Gastroesophageal sphincter (tissue), 4 donors: ENCODE data around the gene TMEM51. TPM values are rescaled to one million over a fixed set of nuclear protein-coding genes. Genes with fewer than 3 reads are reported as not detected.

Source experiments
- ATAC-seq: fragments of 150-250 bp; one replicate; pipeline ENCODE4 v1.9.1; 2016; ENCODE audit warnings: mild to moderate bottlenecking, moderate library complexity
- H3K27ac ChIP-seq, 4 donors: fragments of 200-600 bp; sonication (generic) in 3 of 4; 1 replicate in 3 of 4; 2 replicates in 1 of 4; pipeline ENCODE4 v1.5.1; 2016 to 2019
- H3K27me3 ChIP-seq: fragments of 200-600 bp; sonication (generic); one replicate; pipeline ENCODE4 v1.5.1; 2019
- H3K36me3 ChIP-seq, 2 donors: fragments of 200-600 bp; sonication (generic); one replicate each; pipeline ENCODE4 v1.5.1; 2019; ENCODE audit warnings: control low read depth in 1 of 2
- H3K4me1 ChIP-seq, 3 donors: fragments of 200-600 bp; sonication (generic); 1 replicate in 2 of 3; 2 replicates in 1 of 3; pipeline ENCODE4 v1.5.1; 2016 to 2019; ENCODE audit warnings: control low read depth in 2 of 3
- H3K4me3 ChIP-seq, 2 donors: fragments of 200-600 bp; sonication (generic); one replicate each; pipeline ENCODE4 v1.5.1; 2019; ENCODE audit warnings: mild to moderate bottlenecking in 1 of 2, moderate library complexity in 1 of 2
- H3K9me3 ChIP-seq, 3 donors: fragments of 200-600 bp; sonication (generic); one replicate each; pipeline ENCODE4 v1.5.1; 2017 to 2019; ENCODE audit warnings: control low read depth in 2 of 3
- EP300 ChIP-seq: sonication (generic); formaldehyde crosslinking; IDR thresholded peaks from one replicate; pipeline ENCODE4 v1.6.1; 2017; ENCODE audit warnings: antibody characterized with exemption, mild to moderate bottlenecking
- POLR2A ChIP-seq, 2 donors: fragments of 450-650 bp; IDR thresholded peaks; one replicate each; pipeline ENCODE4 v1.6.1; 2017; ENCODE audit warnings: antibody characterized with exemption in 2 of 2, mild to moderate bottlenecking in 2 of 2, moderate library complexity in 1 of 2
- POLR2AphosphoS5 ChIP-seq: sonication (generic); formaldehyde crosslinking; IDR thresholded peaks from one replicate; pipeline ENCODE4 v1.6.1; 2017; ENCODE audit warnings: antibody characterized with exemption
- WGBS, 2 donors: methylation state at CpG; one replicate each; pipeline ENCODE4 v1.1.5; 2018; ENCODE audit warnings: low coverage in 1 of 2; 5-methylcytosine and 5-hydroxymethylcytosine counted together
- total RNA-seq, 4 donors: library from RNA; depleted of rRNA; stranded (reverse); fragments of >200 nt; gene quantifications; one replicate each; pipeline ENCODE4 v1.1.0, GENCODE V29; 2016
- TF ChIP-seq, protein P1 (sequence below), 4 experiments: fragments of 200-600 bp in 2 of 4; fragments of 450-650 bp in 2 of 4; sonication (generic) in 1 of 4; IDR thresholded peaks; one replicate each; pipeline ENCODE4 v1.5.1; 2017 to 2019; ENCODE audit warnings: antibody characterized with exemption in 4 of 4, mild to moderate bottlenecking in 2 of 4, moderate library complexity in 2 of 4

The TMEM51 gene
- total RNA-seq, 4 donors from 2014 or later, result 12.6 to 34.7 (median 17.7) TPM

DNA sequence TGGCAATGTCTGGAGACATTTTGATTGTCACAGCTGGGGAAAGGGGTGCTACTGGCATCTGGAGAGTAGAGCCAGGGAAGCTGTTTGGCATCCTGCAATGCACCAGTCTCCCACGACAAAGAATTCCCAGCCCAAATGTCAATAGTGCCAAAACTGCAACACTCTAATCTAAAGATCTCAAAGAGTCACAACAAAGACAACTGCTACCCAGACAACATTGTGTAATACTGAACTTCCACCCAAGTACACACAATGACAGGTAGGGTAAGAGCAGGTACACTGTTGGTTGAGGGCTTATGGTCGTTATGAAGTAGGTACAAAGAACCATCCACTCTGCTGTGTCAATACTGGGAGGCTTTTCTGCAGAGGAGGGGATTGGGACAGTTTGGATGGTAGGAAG is 8.2 kb upstream of the TMEM51 start:
- TF ChIP-seq POLR2A (IDR thresholded peaks at IDR 0.05) (no peak), EP300 (no peak), POLR2AphosphoS5 (no peak)
- TF ChIP-seq, protein P1, sequence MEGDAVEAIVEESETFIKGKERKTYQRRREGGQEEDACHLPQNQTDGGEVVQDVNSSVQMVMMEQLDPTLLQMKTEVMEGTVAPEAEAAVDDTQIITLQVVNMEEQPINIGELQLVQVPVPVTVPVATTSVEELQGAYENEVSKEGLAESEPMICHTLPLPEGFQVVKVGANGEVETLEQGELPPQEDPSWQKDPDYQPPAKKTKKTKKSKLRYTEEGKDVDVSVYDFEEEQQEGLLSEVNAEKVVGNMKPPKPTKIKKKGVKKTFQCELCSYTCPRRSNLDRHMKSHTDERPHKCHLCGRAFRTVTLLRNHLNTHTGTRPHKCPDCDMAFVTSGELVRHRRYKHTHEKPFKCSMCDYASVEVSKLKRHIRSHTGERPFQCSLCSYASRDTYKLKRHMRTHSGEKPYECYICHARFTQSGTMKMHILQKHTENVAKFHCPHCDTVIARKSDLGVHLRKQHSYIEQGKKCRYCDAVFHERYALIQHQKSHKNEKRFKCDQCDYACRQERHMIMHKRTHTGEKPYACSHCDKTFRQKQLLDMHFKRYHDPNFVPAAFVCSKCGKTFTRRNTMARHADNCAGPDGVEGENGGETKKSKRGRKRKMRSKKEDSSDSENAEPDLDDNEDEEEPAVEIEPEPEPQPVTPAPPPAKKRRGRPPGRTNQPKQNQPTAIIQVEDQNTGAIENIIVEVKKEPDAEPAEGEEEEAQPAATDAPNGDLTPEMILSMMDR (IDR thresholded peaks at IDR 0.05), result no peak
- peaks cover 0 to 16% (median 5%) of the 10 kb centered on the region in 3 donors for H3K4me1 ChIP-seq
- WGBS, 2 donors, result 74 to 88% methylated on average over 1 to 2 of the region's 2 CpGs
- H3K36me3 ChIP-seq, result no peaks in the 10 kb centered on the region
- H3K27me3 ChIP-seq, result no peaks in the 10 kb centered on the region
- H3K9me3 ChIP-seq, result no peaks in the 10 kb centered on the region
- no peak for ATAC-seq
- no peak overlapping the region for H3K4me3 ChIP-seq
- no peak overlapping the region for H3K27ac ChIP-seq

DNA sequence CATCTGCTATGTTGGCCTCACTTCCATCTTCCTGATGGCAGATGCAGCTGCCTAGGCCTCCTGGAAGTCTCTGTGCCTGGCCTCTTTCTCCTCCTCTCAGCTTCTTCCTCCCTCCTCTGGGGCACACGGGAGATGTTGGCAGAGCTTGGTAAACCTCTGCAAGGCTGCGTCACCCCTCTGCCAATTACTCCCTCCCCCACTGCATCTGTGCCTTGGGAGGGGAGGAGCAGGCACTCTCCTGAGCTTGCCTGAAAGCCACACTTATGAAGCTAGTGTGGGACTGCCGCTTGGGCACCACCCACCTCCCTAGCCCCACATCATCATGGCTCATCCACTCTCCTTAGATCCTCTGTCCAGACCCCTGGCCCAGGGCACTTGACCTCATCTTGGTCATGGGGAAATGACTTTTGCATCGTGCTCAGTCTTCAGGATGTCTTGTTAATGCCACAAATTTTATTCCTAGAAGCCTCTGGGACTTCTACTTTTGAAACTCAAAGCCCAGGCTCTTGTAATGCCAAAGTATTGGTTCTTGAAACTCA is 7.3 kb upstream of the TMEM51 start:
- no peak for ATAC-seq
- Histone ChIP-seq H3K27ac (no peak overlapping the region), H3K36me3 (no peaks in the 10 kb centered on the region), H3K4me3 (no peak overlapping the region), H3K4me1 (peaks cover 0 to 22% (median 6%) of the 10 kb centered on the region in 3 donors), H3K27me3 (no peaks in the 10 kb centered on the region), H3K9me3 (no peaks in the 10 kb centered on the region)
- TF ChIP-seq POLR2A (IDR thresholded peaks at IDR 0.05), result no peak
- TF ChIP-seq, protein P1 (IDR thresholded peaks at IDR 0.05), result no peak
- no peak for TF ChIP-seq EP300
- TF ChIP-seq POLR2AphosphoS5, result peak; percentile 13
- WGBS, 2 donors, result 39 to 70% methylated on average over 2 to 3 of the region's 4 CpGs

DNA sequence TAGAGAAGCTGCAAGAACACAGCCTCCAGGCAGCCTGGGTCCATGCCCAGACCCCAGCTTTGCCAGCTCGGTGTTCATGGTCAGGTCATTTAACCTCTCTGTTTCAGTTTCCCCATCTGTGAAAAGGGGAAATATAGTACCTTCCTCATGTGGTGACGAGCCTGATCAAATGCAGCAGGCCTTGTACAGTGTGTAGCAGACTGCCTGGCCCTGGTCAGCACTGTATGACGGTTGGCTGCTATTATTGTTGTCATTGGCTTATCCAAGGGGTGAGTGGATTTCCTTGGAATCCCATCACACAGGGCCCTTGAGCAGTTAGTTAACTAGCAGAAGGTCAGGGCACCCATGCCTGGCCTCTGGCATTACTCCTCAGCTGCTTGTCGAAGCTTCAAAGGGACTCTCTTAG is 6.6 kb upstream of the TMEM51 start:
- 76 to 92% methylated on average over 2 to 3 of the region's 4 CpGs for WGBS, 2 donors
- ATAC-seq, result no peak
- no peaks in the 10 kb centered on the region for H3K36me3 ChIP-seq
- no peaks in the 10 kb centered on the region for H3K9me3 ChIP-seq
- no peak for TF ChIP-seq POLR2AphosphoS5
- no peak for TF ChIP-seq EP300
- TF ChIP-seq, protein P1 (IDR thresholded peaks at IDR 0.05), result no peak
- TF ChIP-seq POLR2A (IDR thresholded peaks at IDR 0.05), result no peak
- no peak overlapping the region for H3K4me3 ChIP-seq
- no peak overlapping the region for H3K27ac ChIP-seq
- no peaks in the 10 kb centered on the region for H3K27me3 ChIP-seq
- H3K4me1 ChIP-seq, result peaks cover 0 to 23% (median 6%) of the 10 kb centered on the region in 3 donors

DNA sequence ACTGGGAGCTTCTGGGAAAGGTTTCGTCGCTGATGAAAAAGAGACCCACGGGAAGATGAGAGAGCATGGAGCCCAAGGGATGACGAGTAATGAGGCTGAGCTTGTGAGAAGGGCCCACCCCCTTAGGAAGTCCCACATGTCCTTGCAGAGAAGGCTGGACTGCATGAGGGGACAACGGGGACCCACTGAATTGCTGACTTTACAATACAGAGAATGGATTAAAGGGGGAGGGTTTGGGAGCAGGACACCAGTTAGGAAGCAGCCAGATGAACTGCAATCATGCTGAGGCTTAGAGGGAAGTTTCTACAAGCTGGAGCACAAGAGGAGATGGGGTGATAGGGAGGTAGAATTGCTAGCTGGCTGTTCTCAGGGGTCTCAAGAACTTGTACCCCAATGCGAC is 5.5 kb upstream of the TMEM51 start:
- H3K36me3 ChIP-seq, result no peaks in the 10 kb centered on the region
- TF ChIP-seq EP300, result no peak
- TF ChIP-seq, protein P1 (IDR thresholded peaks at IDR 0.05), result no peak
- TF ChIP-seq POLR2A (IDR thresholded peaks at IDR 0.05), result no peak
- no peak for TF ChIP-seq POLR2AphosphoS5
- H3K9me3 ChIP-seq, result no peaks in the 10 kb centered on the region
- no peak overlapping the region for H3K27ac ChIP-seq
- H3K27me3 ChIP-seq, result no peaks in the 10 kb centered on the region
- peaks cover 0 to 30% (median 7%) of the 10 kb centered on the region in 3 donors for H3K4me1 ChIP-seq
- WGBS, 2 donors, result 64 to 85% methylated on average over 4 to 6 of the region's 6 CpGs
- no peak overlapping the region for H3K4me3 ChIP-seq
- no peak for ATAC-seq

DNA sequence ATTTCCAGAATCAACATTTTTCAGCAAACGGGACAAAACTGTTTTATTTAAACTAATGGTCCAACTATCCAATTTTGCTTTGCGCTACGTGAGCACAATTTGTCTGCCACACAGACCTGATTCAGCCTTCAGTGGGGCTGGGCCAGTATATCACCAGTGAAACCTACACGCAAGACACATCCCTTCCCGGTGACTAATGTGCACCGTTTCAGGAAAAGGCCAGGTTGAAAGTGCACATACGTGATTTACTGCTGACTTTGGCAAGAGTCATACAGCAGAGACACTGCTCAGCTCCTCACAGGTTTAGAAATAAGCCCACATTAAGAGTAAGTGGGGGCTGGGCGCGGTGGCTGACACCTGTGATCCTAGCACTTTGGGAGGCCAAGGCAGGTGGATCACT is 5.1 kb upstream of the TMEM51 start:
- Histone ChIP-seq H3K4me3 (no peak overlapping the region), H3K36me3 (no peaks in the 10 kb centered on the region), H3K4me1 (peaks cover 0 to 34% (median 7%) of the 10 kb centered on the region in 3 donors), H3K27me3 (no peaks in the 10 kb centered on the region), H3K27ac (no peak overlapping the region), H3K9me3 (no peaks in the 10 kb centered on the region)
- 87 to 93% methylated on average over 3 to 5 of the region's 9 CpGs for WGBS, 2 donors
- no peak for TF ChIP-seq EP300
- no peak for TF ChIP-seq POLR2A (IDR thresholded peaks at IDR 0.05)
- TF ChIP-seq, protein P1 (IDR thresholded peaks at IDR 0.05), result no peak
- TF ChIP-seq POLR2AphosphoS5, result no peak
- no peak for ATAC-seq
